ENCODE measurements around the gene COIL.

Gene COIL

GRCh38 chr17:56908001-56908542 lies 52.8 kb downstream of the COIL start:
- peaks cover 69% of the 10 kb centered on the region for H3K36me3 ChIP-seq (ENCODE audit: insufficient read depth, low read length)
- no peak overlapping the region for H2AFZ ChIP-seq (ENCODE audit: low read depth, low read length)
- H3K9me3 ChIP-seq (ENCODE audit: insufficient read depth, low read length, severe bottlenecking) = no peaks in the 10 kb centered on the region
- peaks cover 47% of the 10 kb centered on the region for H3K79me2 ChIP-seq (ENCODE audit: insufficient read depth, low read length)
- 0 out of 2 replicates have a peak overlapping the region, but pooled peaks have one; percentile 21 for H3K4me2 ChIP-seq (ENCODE audit: insufficient read depth, low read length)
- H3K4me1 ChIP-seq (ENCODE audit: insufficient read depth, low read length) = peaks cover 39% of the 10 kb centered on the region
- no peaks in the 10 kb centered on the region for H3K27me3 ChIP-seq (ENCODE audit: insufficient read depth, low read length, poor library complexity)
- TF ChIP-seq EZH2 (IDR thresholded peaks at IDR 0.05; ENCODE audit: borderline replicate concordance, low read depth, low read length, severe bottlenecking) (no peak), CTCF (IDR thresholded peaks at IDR 0.05; ENCODE audit: borderline replicate concordance, extremely low read depth, low read length, poor library complexity, severe bottlenecking) (no peak)
- ATAC-seq (ENCODE audit: insufficient read depth, low read depth) = no peak
- no peak overlapping the region for H3K27ac ChIP-seq (ENCODE audit: low read length)
- peaks cover 17% of the 10 kb centered on the region; the same call in 1 of the 2 replicates for H4K20me1 ChIP-seq (ENCODE audit: insufficient read depth, low read length)
- H3K4me3 ChIP-seq (ENCODE audit: low read depth in 1 of 2, low read length in 2 of 2) = no peak overlapping the region
- H3K9ac ChIP-seq (ENCODE audit: low read depth, low read length) = no peak overlapping the region
- no peak for DNase-seq

GRCh38 chr17:56903560-56903959 lies 57.3 kb downstream of the COIL start:
- no peaks in the 10 kb centered on the region for H3K27me3 ChIP-seq (ENCODE audit: insufficient read depth, low read length, poor library complexity)
- H3K4me3 ChIP-seq (ENCODE audit: low read depth in 1 of 2, low read length in 2 of 2) = no peak overlapping the region
- TF ChIP-seq CTCF (IDR thresholded peaks at IDR 0.05; ENCODE audit: borderline replicate concordance, extremely low read depth, low read length, poor library complexity, severe bottlenecking) = no peak
- TF ChIP-seq EZH2 (IDR thresholded peaks at IDR 0.05; ENCODE audit: borderline replicate concordance, low read depth, low read length, severe bottlenecking) = no peak
- no peak overlapping the region for H3K9ac ChIP-seq (ENCODE audit: low read depth, low read length)
- peaks cover 8% of the 10 kb centered on the region for H4K20me1 ChIP-seq (ENCODE audit: insufficient read depth, low read length)
- ATAC-seq (ENCODE audit: insufficient read depth, low read depth) (no peak), DNase-seq (no peak)
- H3K9me3 ChIP-seq (ENCODE audit: insufficient read depth, low read length, severe bottlenecking) = no peaks in the 10 kb centered on the region
- peaks cover 95% of the 10 kb centered on the region for H3K36me3 ChIP-seq (ENCODE audit: insufficient read depth, low read length)
- H2AFZ ChIP-seq (ENCODE audit: low read depth, low read length) = no peak overlapping the region
- no peak overlapping the region for H3K4me2 ChIP-seq (ENCODE audit: insufficient read depth, low read length)
- H3K4me1 ChIP-seq (ENCODE audit: insufficient read depth, low read length) = no peaks in the 10 kb centered on the region
- peaks cover 7% of the 10 kb centered on the region for H3K79me2 ChIP-seq (ENCODE audit: insufficient read depth, low read length)
- no peak overlapping the region for H3K27ac ChIP-seq (ENCODE audit: low read length)

GRCh38 chr17:56902348-56902747 lies 58.5 kb downstream of the COIL start:
- H3K9ac ChIP-seq (ENCODE audit: low read depth, low read length) = no peak overlapping the region
- DNase-seq = no peak
- no peak overlapping the region for H3K4me2 ChIP-seq (ENCODE audit: insufficient read depth, low read length)
- no peaks in the 10 kb centered on the region for H3K27me3 ChIP-seq (ENCODE audit: insufficient read depth, low read length, poor library complexity)
- no peaks in the 10 kb centered on the region for H3K9me3 ChIP-seq (ENCODE audit: insufficient read depth, low read length, severe bottlenecking)
- H3K79me2 ChIP-seq (ENCODE audit: insufficient read depth, low read length) = peaks cover 4% of the 10 kb centered on the region; the same call in 1 of the 2 replicates
- TF ChIP-seq EZH2 (IDR thresholded peaks at IDR 0.05; ENCODE audit: borderline replicate concordance, low read depth, low read length, severe bottlenecking) (no peak), CTCF (IDR thresholded peaks at IDR 0.05; ENCODE audit: borderline replicate concordance, extremely low read depth, low read length, poor library complexity, severe bottlenecking) (no peak)
- no peak overlapping the region for H2AFZ ChIP-seq (ENCODE audit: low read depth, low read length)
- H3K27ac ChIP-seq (ENCODE audit: low read length) = no peak overlapping the region
- peaks cover 95% of the 10 kb centered on the region for H3K36me3 ChIP-seq (ENCODE audit: insufficient read depth, low read length)
- H3K4me3 ChIP-seq (ENCODE audit: low read depth in 1 of 2, low read length in 2 of 2) = no peak overlapping the region
- ATAC-seq (ENCODE audit: insufficient read depth, low read depth) = no peak
- no peaks in the 10 kb centered on the region for H3K4me1 ChIP-seq (ENCODE audit: insufficient read depth, low read length)
- H4K20me1 ChIP-seq (ENCODE audit: insufficient read depth, low read length) = peaks cover 5% of the 10 kb centered on the region

Data from DND-41 (cell line).